RPMI7951 (cell line): ENCODE results near the gene SPHKAP. TPM values are rescaled to one million over a fixed set of nuclear protein-coding genes. Genes with fewer than 3 reads are reported as not detected.
"Not testable (repeated sequence)": the region's sequence is repeated elsewhere in the genome, so short reads cannot be mapped to it uniquely, and the experiment has no call there.

Experiments
- DNase-seq: peaks from one replicate; pipeline ENCODE4 v3.0.0-alpha.2; 2012; ENCODE audit warnings: low read depth
- total RNA-seq: library from RNA; depleted of rRNA; stranded (reverse); fragments of >200 nt; shearing (Covaris generic); gene quantifications from 2 replicates; pipeline ENCODE4 v1.2.3, GENCODE V29; 2014; rRNA removed

Gene SPHKAP
- total RNA-seq: not detected in 2 replicates

- no peak for DNase-seq
These were observed at the start of gene SPHKAP for GRCh38 chr2:228181098-228182019. Gene SPHKAP, minus strand, starts transcription at chr2:228181687. Its CDS starts 89 bp downstream, at chr2:228181598.

- peak; percentile 81 for DNase-seq
These were observed 46.0 kb upstream of the SPHKAP start for GRCh38 chr2:228227466-228227865.

DNA sequence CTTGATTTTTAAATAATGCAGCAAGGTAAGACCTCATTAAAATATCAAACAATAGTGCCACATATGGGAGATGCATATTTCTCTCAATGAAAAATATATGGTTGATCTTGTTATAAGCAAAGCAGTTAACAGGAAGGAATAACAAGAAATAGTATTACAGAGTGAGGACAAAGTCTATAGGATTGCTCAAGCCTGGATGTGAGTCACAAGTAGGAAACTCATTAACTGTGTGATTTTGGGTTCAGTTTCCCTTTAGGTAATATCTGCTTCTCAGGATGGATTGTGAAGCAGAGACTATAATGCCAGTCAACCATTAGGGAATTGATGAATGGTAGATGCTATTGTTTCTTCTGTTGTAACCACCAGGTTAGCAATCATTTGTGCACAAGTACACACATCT is 42.9 kb upstream of the SPHKAP start:
- no peak for DNase-seq

DNA sequence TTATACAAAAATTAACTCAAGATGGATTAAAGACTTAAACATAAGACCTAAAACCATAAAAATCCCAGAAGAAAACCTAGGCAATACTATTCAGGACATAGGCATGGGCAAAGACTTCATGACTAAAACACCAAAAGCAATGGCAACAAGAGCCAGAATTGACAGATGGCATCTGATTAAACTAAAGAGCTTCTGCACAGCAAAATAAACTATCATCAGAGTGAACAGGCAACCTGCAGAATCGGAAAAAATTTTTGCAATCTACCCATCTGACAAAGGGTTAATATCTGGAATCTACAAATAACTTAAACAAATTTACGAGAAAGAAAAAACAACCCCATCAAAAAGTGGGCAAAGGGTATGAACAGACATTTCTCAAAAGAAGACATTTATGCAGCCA is 37.1 kb upstream of the SPHKAP start:
- not testable (repeated sequence) for DNase-seq

DNA sequence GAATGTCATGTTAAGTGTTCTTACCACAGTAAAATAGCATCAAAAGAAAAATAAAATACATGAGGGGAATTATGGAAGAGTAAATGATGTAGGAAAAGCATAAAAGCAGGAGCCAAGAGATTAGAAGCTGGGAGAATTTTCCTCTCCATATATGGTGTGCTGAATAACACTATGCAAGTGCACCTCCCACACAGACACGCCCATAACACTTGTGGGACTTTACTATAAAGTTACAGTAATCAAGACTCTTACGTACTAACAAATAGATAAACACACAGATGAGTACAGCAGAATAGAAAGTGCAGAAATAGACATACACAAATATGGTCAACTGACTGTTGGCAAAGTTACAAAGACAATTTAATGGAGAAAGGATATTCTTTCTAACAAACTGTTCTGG is 16.0 kb upstream of the SPHKAP start:
- DNase-seq: no peak

GRCh38 chr2:228180181-228181097 is 1.0 kb downstream of the SPHKAP start:
- DNase-seq: no peak

DNA sequence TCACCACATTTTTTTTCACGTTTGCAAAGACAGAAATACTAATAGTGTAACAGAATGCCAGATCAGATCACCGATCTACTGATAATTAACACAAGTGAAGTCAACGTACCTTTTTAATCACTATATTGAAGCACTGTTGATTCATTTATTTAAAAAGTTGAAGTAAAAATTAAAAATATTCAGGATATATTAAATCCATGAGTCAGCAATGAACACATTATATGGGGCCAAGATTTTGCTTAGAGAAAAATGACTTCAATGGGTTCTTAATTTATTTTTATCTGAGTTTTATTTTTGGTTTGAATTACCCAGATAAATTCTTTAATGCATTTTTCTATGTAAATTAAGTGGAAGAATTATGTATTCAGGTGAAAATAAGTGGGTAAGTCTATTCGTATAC is 14.2 kb downstream of the SPHKAP start:
- DNase-seq: no peak

- DNase-seq: no peak
These were observed 16.8 kb downstream of the SPHKAP start for GRCh38 chr2:228164718-228165117.

DNA sequence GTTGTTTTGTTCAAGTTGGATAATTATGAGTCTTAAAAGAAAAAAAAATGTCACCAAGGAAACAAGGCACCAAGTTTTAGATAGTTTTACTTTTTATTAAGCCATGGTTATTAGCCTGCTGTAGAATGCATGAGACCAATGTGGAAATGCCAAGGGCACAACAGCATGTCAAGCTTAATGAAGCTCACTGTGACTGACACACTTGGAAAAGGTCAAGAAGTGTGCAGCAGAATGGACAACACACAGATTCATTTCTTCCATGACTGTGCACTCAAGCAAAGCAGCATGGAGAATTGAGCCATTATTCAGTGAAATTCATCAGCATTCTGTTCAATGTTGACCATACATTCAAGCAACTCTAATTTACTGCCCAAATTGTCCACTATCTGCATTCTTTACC is 23.6 kb downstream of the SPHKAP start:
- DNase-seq: no peak

DNA sequence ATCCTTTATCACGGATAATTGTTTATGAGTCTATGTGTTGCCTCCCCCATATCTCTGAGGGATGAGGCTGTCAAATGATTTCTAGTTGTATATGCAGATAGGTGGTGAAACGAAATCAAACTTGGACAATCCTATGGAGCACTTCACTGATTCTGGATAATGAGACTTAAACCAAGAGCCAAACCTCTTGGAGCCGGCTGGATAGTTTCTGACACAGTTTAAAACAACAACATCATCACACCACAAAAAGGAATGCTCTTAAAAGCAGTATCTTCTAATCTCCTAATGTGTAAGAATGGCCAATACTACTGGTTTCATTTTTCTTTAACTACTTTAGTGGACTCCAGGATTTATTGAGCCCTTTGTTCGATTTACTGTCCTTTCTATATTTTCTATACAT is 36.5 kb downstream of the SPHKAP start:
- DNase-seq: no peak

- DNase-seq: no peak
These were observed 40.5 kb downstream of the SPHKAP start for GRCh38 chr2:228140934-228141528.

DNA sequence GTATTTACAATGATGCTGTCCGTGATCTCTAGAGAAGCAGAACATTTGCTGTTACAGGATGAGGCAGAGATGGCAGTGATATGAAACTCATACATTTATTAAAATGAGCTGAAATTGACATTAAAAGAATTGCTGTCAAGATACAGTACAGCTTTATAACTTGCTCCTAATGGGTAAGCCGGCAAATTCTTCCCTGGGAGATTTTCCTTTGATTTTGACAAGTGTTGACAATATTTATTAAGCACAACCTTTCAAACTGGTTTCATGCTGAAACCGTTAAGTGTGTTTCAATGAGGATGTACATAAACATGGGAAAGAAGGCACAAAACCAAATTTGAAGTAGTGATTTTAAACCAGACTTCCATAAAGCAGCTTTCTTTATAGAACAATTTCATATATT is 45.5 kb downstream of the SPHKAP start:
- DNase-seq: no peak

GRCh38 chr2:228135300-228135699 is 46.2 kb downstream of the SPHKAP start:
- no peak for DNase-seq

DNA sequence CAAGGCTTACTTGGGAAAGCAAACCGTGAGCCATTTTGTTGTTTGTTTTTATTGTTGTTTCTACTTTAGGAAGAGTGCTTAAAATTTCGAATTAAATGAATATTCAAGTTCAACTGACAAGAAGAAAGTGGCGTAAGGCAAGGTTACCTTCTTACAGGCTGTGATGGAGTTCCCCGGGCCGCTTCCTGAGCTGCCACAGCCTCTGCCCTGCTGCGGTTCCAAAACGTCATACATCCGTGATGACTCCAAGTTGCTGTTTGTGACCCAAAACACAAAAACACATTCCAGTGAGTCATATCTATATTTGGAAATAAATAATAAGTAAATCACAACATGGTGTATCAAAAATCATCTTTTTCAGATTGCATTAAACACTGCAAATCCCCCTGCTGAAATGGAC is 49.7 kb downstream of the SPHKAP start:
- peak; percentile 48 for DNase-seq

GRCh38 chr2:228126401-228126800 is 55.1 kb downstream of the SPHKAP start:
- no peak for DNase-seq

DNA sequence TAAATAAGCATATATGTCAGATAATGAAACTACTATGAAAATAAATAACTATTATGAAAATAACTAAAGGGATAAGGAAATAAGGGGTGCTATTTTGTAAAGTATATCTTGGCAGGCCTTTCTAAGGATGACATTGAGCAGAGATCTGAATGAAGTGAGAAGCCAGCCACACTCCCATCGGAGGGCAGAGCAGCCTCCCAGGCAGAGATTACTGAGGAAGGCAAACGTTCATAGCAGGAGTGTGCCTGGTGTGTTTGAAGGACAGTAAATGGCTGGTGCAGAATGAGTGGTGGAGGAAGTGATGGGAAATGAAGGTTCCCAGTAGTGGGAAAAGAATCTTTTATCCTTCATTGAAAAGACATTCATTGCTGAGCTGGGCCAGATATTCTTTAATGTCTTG is 62.5 kb downstream of the SPHKAP start:
- DNase-seq: no peak

DNA sequence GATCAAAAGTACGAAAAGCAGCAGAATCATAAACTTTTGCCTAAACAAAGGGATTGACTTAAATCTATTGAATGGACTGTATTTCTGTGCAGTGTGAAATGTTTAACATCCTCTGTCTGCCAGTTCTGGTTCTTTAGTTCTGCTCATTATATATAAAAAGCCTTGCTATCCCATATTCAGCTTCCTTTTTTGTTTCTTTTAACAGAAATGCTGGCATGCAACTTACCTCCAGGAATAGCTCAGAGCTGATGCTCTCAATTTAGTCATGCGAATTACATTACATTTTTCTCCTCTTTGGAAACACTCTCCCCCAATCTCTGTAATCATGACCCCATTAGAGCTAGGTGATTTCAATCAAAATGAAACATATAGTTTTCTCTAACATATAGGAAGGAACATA is 73.6 kb downstream of the SPHKAP start:
- DNase-seq: no peak

DNA sequence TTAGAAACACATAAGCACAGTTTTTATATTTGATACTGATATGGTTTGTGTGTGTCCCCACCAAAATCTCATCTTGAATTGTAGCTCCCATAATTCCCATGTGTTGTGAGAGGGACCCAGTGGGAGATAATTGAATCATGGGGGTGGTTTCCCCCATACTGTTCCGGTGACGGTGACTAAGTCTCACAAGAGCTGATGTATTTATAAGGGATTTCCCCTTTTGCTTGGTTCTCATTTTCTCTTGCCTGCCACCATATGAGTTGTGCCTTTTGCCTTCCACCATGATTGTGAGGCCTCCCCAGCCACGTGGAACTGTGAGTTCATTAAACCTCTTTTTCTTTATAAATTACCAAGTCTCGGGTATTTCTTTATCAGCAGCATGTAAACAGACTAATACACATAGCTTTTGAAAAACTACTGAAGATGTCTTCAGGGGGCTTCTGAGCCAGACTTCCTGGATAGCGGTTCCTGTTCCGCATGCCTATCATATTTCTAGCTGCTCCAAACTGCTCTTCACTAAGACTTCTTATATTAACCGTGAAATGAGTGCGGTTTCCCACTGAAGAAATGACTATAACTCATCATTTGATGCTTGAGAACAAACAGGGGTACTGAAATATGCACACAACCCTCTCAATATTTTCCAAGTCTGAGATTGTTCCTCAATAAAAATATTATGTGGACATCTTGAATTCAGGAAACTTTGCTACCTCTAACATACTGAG is 75.8 kb downstream of the SPHKAP start:
- DNase-seq: peak; percentile 76

GRCh38 chr2:228104215-228104614 is 77.3 kb downstream of the SPHKAP start:
- no peak for DNase-seq

DNA sequence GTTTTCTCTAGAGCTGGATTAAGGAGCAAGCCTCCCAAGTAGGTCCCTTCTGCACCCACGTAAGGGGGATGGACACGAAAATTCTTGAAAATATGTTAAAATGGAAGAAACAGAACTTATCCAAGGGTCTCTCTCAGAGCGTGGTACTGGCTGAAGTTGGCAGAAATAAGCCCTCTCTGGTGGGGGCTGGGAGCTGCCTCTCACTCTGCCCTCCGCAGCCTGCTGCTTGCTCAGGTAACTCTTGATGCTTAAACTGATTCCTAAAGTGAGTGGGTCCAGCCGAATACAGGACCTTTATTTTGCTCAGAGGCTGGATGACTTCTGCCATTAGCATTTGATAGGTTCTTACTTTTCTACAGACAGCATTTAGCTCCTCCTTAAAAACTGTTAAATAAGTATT is 78.1 kb downstream of the SPHKAP start:
- DNase-seq: no peak

GRCh38 chr2:228102949-228103348 is 78.5 kb downstream of the SPHKAP start:
- DNase-seq: peak; percentile 6
